GM18951 (cell line): Measurements from ENCODE around the gene SLC25A15.
A peak's percentile ranks its signal among the peaks of the same experiment; 100 is the strongest.

ENCODE experiments used
- POLR2A ChIP-seq: IDR thresholded peaks from 4 replicates; pipeline ENCODE4 v1.6.1; 2011; ENCODE audit warnings: mild to moderate bottlenecking; ENCODE audit not compliant: insufficient read length, insufficient read depth; ENCODE audit errors: extremely low read depth
- in situ Hi-C: fragments of 300-500 bp; cut with MboI; formaldehyde crosslinking; loops from one replicate; pipeline ENCODE4 v1.12.0; 2022; ENCODE audit warnings: low sequenced_read_pairs, mixed read lengths, inconsistent platforms; ENCODE audit not compliant: unreplicated experiment

The SLC25A15 gene

GRCh38 chr13:40789275-40790153, at the start of gene SLC25A15:
SLC25A15 (plus strand) TSS chr13:40789611; CDS start chr13:40793227, 3,616 bp downstream.
- in situ Hi-C loops = no loop called here
- TF ChIP-seq POLR2A = peak; percentile 84

GRCh38 chr13:40749327-40749726, 40.1 kb upstream of the SLC25A15 start:
- no peak for TF ChIP-seq POLR2A

GRCh38 chr13:40755082-40755700, 34.2 kb upstream of the SLC25A15 start:
- in situ Hi-C loops = no loop called here
- TF ChIP-seq POLR2A = peak; percentile 21

More at GRCh38 chr13:40749327-40749726, 40.1 kb upstream of the SLC25A15 start:
- in situ Hi-C loops = loop anchor here (25.0 kb wide), 1 partner anchor 1712 kb away; the partner anchor contains the start of genes NHLRC3 and PROSER1

- TF ChIP-seq POLR2A = no peak
- in situ Hi-C loops = no loop called here
Observed at GRCh38 chr13:40756042-40756441, 33.4 kb upstream of the SLC25A15 start.

GRCh38 chr13:40758811-40759210, 30.6 kb upstream of the SLC25A15 start:
- no peak for TF ChIP-seq POLR2A
- in situ Hi-C loops = no loop called here

GRCh38 chr13:40762849-40763248, 26.6 kb upstream of the SLC25A15 start:
- no peak for TF ChIP-seq POLR2A
- in situ Hi-C loops = no loop called here

GRCh38 chr13:40764587-40765403, 24.6 kb upstream of the SLC25A15 start:
- TF ChIP-seq POLR2A = no peak
- in situ Hi-C loops = no loop called here

GRCh38 chr13:40765602-40766001, 23.8 kb upstream of the SLC25A15 start:
- in situ Hi-C loops = no loop called here

GRCh38 chr13:40769970-40770369, 19.4 kb upstream of the SLC25A15 start:
- in situ Hi-C loops = no loop called here

More at GRCh38 chr13:40765602-40766001, 23.8 kb upstream of the SLC25A15 start:
- TF ChIP-seq POLR2A = no peak

GRCh38 chr13:40770609-40770933, 18.8 kb upstream of the SLC25A15 start:
- no peak for TF ChIP-seq POLR2A
- in situ Hi-C loops = no loop called here

More at GRCh38 chr13:40769970-40770369, 19.4 kb upstream of the SLC25A15 start:
- no peak for TF ChIP-seq POLR2A

GRCh38 chr13:40770934-40771618, 18.3 kb upstream of the SLC25A15 start, which contains the start of gene MRPS31:
MRPS31 (minus strand) TSS chr13:40771190; CDS start chr13:40771136, 54 bp downstream.
- in situ Hi-C loops = no loop called here
- peak; percentile 87 for TF ChIP-seq POLR2A

- in situ Hi-C loops = no loop called here
- no peak for TF ChIP-seq POLR2A
Observed at GRCh38 chr13:40772765-40773473, 16.5 kb upstream of the SLC25A15 start.
